BE2C (cell line): ENCODE measurements around the gene ZNF624.

Experiments
- DNase-seq: peaks from one replicate; pipeline ENCODE4 v3.0.0-alpha.2; 2020
- H3K27me3 ChIP-seq: fragments of 250-450 bp; sonication (Bioruptor Pico); 2 replicates; pipeline ENCODE4 v1.5.1; 2020; ENCODE audit warnings: mild to moderate bottlenecking
- H3K36me3 ChIP-seq: fragments of 250-450 bp; sonication (Bioruptor Pico); 2 replicates; pipeline ENCODE4 v1.5.1; 2020; ENCODE audit warnings: mild to moderate bottlenecking
- H3K4me1 ChIP-seq: fragments of 250-450 bp; sonication (Bioruptor Pico); 2 replicates; pipeline ENCODE4 v1.5.1; 2020
- H3K4me3 ChIP-seq: 2 replicates; pipeline ENCODE4 v1.5.1; 2011; ENCODE audit warnings: low read depth, low read length
- H3K9me3 ChIP-seq: fragments of 250-450 bp; sonication (Bioruptor Pico); 2 replicates; pipeline ENCODE4 v1.5.1; 2020
- CTCF ChIP-seq: IDR thresholded peaks from 2 replicates; pipeline ENCODE4 v1.5.1; 2012; ENCODE audit warnings: mild to moderate bottlenecking, low read depth, low read length

The ZNF624 gene

GRCh38 chr17:16662936-16663335 lies 9.3 kb upstream of the ZNF624 start:
- H3K4me1 ChIP-seq: no peaks in the 10 kb centered on the region
- no peak overlapping the region for H3K4me3 ChIP-seq
- no peaks in the 10 kb centered on the region for H3K9me3 ChIP-seq
- H3K27me3 ChIP-seq: no peaks in the 10 kb centered on the region
- no peak for TF ChIP-seq CTCF
- no peaks in the 10 kb centered on the region for H3K36me3 ChIP-seq
- no peak for DNase-seq

GRCh38 chr17:16661217-16661616 lies 7.6 kb upstream of the ZNF624 start:
- no peak for TF ChIP-seq CTCF
- H3K9me3 ChIP-seq: no peaks in the 10 kb centered on the region
- DNase-seq: no peak
- H3K36me3 ChIP-seq: no peaks in the 10 kb centered on the region
- no peaks in the 10 kb centered on the region for H3K27me3 ChIP-seq
- no peak overlapping the region for H3K4me3 ChIP-seq
- H3K4me1 ChIP-seq: no peaks in the 10 kb centered on the region

GRCh38 chr17:16652847-16653366 lies 743 bp downstream of the ZNF624 start:
- no peaks in the 10 kb centered on the region for H3K36me3 ChIP-seq
- no peak for DNase-seq
- H3K9me3 ChIP-seq: no peaks in the 10 kb centered on the region
- no peak for TF ChIP-seq CTCF
- peak overlapping the region; percentile 64 for H3K4me3 ChIP-seq
- H3K27me3 ChIP-seq: no peaks in the 10 kb centered on the region
- no peaks in the 10 kb centered on the region for H3K4me1 ChIP-seq

GRCh38 chr17:16652252-16652651 lies 1.4 kb downstream of the ZNF624 start:
- no peak overlapping the region for H3K4me3 ChIP-seq
- TF ChIP-seq CTCF: no peak
- DNase-seq: no peak

GRCh38 chr17:16649585-16649984 lies 4.1 kb downstream of the ZNF624 start:
- TF ChIP-seq CTCF: no peak
- no peaks in the 10 kb centered on the region for H3K9me3 ChIP-seq
- no peak overlapping the region for H3K4me3 ChIP-seq
- no peak for DNase-seq
- H3K36me3 ChIP-seq: no peaks in the 10 kb centered on the region
- H3K4me1 ChIP-seq: no peaks in the 10 kb centered on the region
- no peaks in the 10 kb centered on the region for H3K27me3 ChIP-seq

More at GRCh38 chr17:16652252-16652651, 1.4 kb downstream of the ZNF624 start:
- H3K9me3 ChIP-seq: no peaks in the 10 kb centered on the region
- no peaks in the 10 kb centered on the region for H3K27me3 ChIP-seq
- H3K4me1 ChIP-seq: no peaks in the 10 kb centered on the region
- no peaks in the 10 kb centered on the region for H3K36me3 ChIP-seq

- H3K27me3 ChIP-seq: no peaks in the 10 kb centered on the region
- H3K4me1 ChIP-seq: no peaks in the 10 kb centered on the region
- no peak for TF ChIP-seq CTCF
- DNase-seq: no peak
- no peaks in the 10 kb centered on the region for H3K36me3 ChIP-seq
- no peaks in the 10 kb centered on the region for H3K9me3 ChIP-seq
- H3K4me3 ChIP-seq: no peak overlapping the region
Measured at GRCh38 chr17:16639438-16639837, 14.2 kb downstream of the ZNF624 start.
